Adrenal gland (tissue), 12 donors: ENCODE measurements around the gene PEX10. TPM values are rescaled to one million over a fixed set of nuclear protein-coding genes. Genes with fewer than 3 reads are reported as not detected.

Experiments used
- DNase-seq, 7 donors: peaks; one replicate each; pipeline ENCODE4 v3.0.0-alpha.2; 2019 to 2020
- H3K27ac ChIP-seq, 5 donors: fragments of 200-600 bp; sonication (generic) in 4 of 5; 1 replicate in 3 of 5; 2 replicates in 2 of 5; pipeline versions ENCODE4 v1.5.1 to v1.8.0; 2016 to 2020; ENCODE audit warnings: mild to moderate bottlenecking in 1 of 5
- H3K27me3 ChIP-seq: fragments of 200-600 bp; 2 replicates; pipeline ENCODE4 v1.8.0; 2021
- H3K36me3 ChIP-seq, 2 donors: fragments of 200-600 bp; replicated peaks in 1 of 2; 1 replicate in 1 of 2; 2 replicates in 1 of 2; pipeline versions ENCODE4 v1.5.1 to v1.8.0; 2018 to 2022
- H3K4me1 ChIP-seq, 2 donors: fragments of 200-600 bp; replicated peaks in 1 of 2; 1 replicate in 1 of 2; 2 replicates in 1 of 2; pipeline versions ENCODE4 v1.5.1 to v1.8.0; 2018 to 2021
- H3K4me3 ChIP-seq, 4 donors: fragments of 200-600 bp; sonication (generic) in 3 of 4; one replicate each; pipeline ENCODE4 v1.5.1; 2016 to 2018
- H3K9me3 ChIP-seq, 3 donors: fragments of 200-600 bp; sonication (generic) in 1 of 3; replicated peaks in 1 of 3; 1 replicate in 2 of 3; 2 replicates in 1 of 3; pipeline versions ENCODE4 v1.5.1 to v1.8.0; 2016 to 2021
- POLR2A ChIP-seq, 2 donors: fragments of 450-650 bp; IDR thresholded peaks; one replicate each; pipeline ENCODE4 v1.6.1; 2017; ENCODE audit warnings: antibody characterized with exemption in 2 of 2, mild to moderate bottlenecking in 2 of 2, moderate library complexity in 1 of 2
- WGBS, 4 donors: extraction: QIAGEN DNeasy Blood & Tissue Kit in 2 of 4; methylation state at CpG; one replicate each; pipeline versions ENCODE4 v1.1.5 to v1.1.7; 2013 to 2017; 5-methylcytosine and 5-hydroxymethylcytosine counted together
- intact Hi-C, 2 donors: fragments of 100-400 bp; cut with DNase I; formaldehyde crosslinking; loops; one replicate each; pipeline versions ENCODE4 v1.14.1 to v1.15.0; 2022 to 2023
- polyA plus RNA-seq, 3 donors: library from polyadenylated mRNA; stranded (reverse); fragments of 200-250 nt in 2 of 3; fragments of 350-450 nt in 1 of 3; fragmentation: Illumina TruSeq in 1 of 3; extraction: RNeasy Lipid Tissue Mini Kit (QIAGEN cat#74804) in 1 of 3; gene quantifications; one replicate each; pipeline ENCODE4 v1.2.3, GENCODE V29; 2013 to 2014
- total RNA-seq, 9 donors: library from RNA; depleted of rRNA in 4 of 9; stranded (reverse); fragments of >200 nt in 4 of 9; fragments of 120-200 nt in 1 of 9; fragmentation: NEBNext Ultra II Directional in 1 of 9; extraction: Animal tissue kit (Norgen Biotek cat#: 25700) in 1 of 9; gene quantifications; one replicate each; pipeline versions ENCODE4 v1.1.0 to v1.2.4, GENCODE V29; 2013 to 2023
- TF ChIP-seq, protein P1 (sequence below), 6 experiments: fragments of 450-650 bp in 4 of 6; fragments of 200-600 bp in 2 of 6; sonication (generic) in 1 of 6; IDR thresholded peaks; 1 replicate in 5 of 6; 2 replicates in 1 of 6; pipeline versions ENCODE4 v1.5.1 to v1.8.0; 2016 to 2021; ENCODE audit warnings: antibody characterized with exemption in 6 of 6, mild to moderate bottlenecking in 2 of 6, moderate library complexity in 1 of 6
- donor health status: healthy with polysubstance abuse.
- donor health status: Bipolar disorder and iron deficiency.
- donor health status: DM: yes; HTN: yes; CAD: no.
- donor health status: DM: no; HTN: no; CAD: no.
- donor health status: DM: no; HTN: no; CAD: no.
- donor health status: DM: yes; HTN: yes; CAD: no.

PEX10 gene
- total and polyA plus RNA-seq, 12 donors, result 25.3 to 81.5 (median 44.7) TPM

DNA sequence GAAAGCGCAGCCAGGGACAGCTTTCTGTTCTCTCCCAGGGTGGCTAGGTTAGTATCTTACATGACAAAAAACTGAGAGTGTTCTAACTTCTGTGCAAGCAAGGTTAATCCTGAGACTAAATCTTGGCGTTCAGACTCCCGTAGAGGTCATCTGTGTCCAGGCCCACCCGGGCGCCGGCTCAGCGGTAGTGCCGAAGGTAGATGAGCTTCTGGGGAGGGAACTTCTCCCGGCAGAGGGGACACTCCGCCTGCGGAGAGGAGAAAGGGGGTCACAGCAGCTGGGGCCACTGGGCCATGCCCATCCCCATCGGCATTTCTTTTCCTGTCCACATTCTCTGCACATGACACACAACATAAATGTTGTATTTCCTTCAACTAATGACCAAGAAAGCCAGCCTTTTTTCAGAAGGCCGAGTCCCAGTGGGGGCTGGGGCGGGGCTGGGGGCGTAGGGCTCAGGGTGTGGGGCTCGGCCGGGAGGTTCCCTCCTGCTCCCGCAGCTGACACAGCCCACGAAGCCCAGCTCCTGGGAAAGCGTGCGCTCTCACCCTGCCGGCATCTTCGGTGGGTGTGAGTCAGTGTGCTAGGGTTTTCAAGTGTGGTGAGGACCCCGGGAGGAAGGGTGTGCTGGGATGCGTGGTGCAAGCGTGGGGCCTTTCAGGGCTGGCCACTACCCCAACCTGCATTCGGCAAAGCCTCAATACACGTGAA, 6.6 kb downstream of the PEX10 start:
- intact Hi-C loops, result no loop called here
- peak overlapping the region; percentile 45 to 94 (median 80) for H3K27ac ChIP-seq
- 61 to 65% (median 62%) methylated on average over 12 to 28 of the region's 28 CpGs for WGBS, 4 donors
- no peaks in the 10 kb centered on the region for H3K9me3 ChIP-seq
- TF ChIP-seq POLR2A (IDR thresholded peaks at IDR 0.05), result no peak
- TF ChIP-seq, protein P1, sequence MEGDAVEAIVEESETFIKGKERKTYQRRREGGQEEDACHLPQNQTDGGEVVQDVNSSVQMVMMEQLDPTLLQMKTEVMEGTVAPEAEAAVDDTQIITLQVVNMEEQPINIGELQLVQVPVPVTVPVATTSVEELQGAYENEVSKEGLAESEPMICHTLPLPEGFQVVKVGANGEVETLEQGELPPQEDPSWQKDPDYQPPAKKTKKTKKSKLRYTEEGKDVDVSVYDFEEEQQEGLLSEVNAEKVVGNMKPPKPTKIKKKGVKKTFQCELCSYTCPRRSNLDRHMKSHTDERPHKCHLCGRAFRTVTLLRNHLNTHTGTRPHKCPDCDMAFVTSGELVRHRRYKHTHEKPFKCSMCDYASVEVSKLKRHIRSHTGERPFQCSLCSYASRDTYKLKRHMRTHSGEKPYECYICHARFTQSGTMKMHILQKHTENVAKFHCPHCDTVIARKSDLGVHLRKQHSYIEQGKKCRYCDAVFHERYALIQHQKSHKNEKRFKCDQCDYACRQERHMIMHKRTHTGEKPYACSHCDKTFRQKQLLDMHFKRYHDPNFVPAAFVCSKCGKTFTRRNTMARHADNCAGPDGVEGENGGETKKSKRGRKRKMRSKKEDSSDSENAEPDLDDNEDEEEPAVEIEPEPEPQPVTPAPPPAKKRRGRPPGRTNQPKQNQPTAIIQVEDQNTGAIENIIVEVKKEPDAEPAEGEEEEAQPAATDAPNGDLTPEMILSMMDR (IDR thresholded peaks at IDR 0.05), result no peak
- DNase-seq, result peak in 1 of 7 donors; percentile 54
- no peak overlapping the region for H3K4me3 ChIP-seq
- peaks cover 26 to 50% of the 10 kb centered on the region in 2 donors for H3K4me1 ChIP-seq
- H3K36me3 ChIP-seq, result peaks cover 0 to 67% of the 10 kb centered on the region in 2 donors
- no peaks in the 10 kb centered on the region for H3K27me3 ChIP-seq

DNA sequence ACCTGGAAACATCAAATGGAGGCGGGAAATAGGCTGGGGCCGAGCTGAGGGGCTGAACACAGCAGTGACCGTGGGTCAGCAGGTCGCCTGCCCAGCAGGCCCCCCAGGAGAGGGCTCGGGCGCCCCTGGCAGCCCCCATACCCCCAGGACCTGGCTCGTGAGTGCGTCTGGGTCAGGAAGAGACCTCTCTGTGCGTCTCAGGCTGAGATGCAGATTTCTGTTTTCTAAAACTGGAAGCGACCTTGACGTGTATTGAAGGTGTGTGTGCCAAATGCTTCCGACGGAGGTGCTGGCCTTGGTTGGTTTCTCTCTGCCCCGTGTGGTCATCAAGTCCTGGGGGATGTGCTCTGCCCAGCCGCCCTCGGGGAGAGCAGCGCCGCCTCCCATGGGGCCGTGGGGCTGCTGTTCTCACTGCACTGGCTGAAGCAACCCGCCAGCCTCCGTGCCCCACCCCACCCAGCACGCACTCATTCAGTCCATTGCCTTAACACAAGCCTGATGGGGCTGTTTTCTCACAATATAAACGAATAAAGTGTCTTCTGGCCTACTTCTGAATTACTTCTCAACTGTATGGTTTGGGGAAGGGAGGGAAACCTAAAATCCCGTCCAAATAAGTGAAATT, 7.4 kb downstream of the PEX10 start:
- 38 to 61% (median 41%) methylated on average over 16 to 24 of the region's 24 CpGs for WGBS, 4 donors
- intact Hi-C loops, result no loop called here
- Histone ChIP-seq H3K27me3 (no peaks in the 10 kb centered on the region), H3K36me3 (peaks cover 0 to 74% of the 10 kb centered on the region in 2 donors), H3K27ac (peak overlapping the region; percentile 45 to 94 (median 80)), H3K4me3 (no peak overlapping the region), H3K9me3 (no peaks in the 10 kb centered on the region), H3K4me1 (peaks cover 26 to 50% of the 10 kb centered on the region in 2 donors)
- peak in 1 of 2 donors; percentile 39 for TF ChIP-seq POLR2A (IDR thresholded peaks at IDR 0.05)
- TF ChIP-seq, protein P1 (IDR thresholded peaks at IDR 0.05), result no peak
- DNase-seq, result peak; percentile 72 to 91 (median 89)

DNA sequence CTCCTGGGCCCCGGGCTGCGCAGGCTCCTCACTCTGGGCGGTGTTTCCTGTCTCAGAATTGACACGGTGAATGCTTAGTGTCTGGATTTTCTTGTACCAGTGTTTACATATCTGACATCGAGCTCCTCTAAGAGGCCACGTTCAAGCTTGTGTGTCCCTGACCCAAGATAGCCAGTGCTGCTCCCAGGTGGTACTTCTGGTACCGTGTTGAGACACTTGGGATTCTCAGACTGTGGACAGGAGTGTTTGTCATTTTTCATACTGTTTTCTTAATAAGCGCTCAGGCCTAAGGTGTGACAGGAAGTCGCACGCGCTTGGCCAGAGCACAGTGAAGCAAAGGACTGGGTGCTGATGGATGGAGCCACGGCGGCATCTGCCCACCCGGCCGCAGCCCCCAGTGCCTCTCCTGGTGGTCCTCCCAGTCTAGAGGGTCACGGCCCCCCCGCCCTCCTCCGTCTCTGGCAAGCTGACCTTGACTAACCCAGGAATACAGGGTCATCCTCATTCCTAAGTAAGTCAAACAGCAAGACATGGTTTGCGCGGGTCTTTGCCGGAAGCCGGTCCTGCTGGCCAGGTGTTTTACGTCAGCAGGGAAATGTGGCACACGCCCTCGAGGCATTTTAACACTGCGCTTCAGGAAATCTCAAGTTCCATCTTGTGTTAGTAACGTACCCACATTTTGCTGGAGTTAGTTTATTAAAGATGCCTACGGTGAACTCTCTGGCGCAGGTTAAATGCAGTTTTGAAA, 8.0 kb downstream of the PEX10 start:
- Histone ChIP-seq H3K36me3 (peaks cover 0 to 81% of the 10 kb centered on the region in 2 donors), H3K27ac (peak overlapping the region in 4 of 5 donors; percentile 55 to 94 (median 82))
- WGBS, 4 donors, result 49 to 70% (median 57%) methylated on average over 28 to 29 of the region's 29 CpGs

More for the DNA sequence above, 8.0 kb downstream of the PEX10 start:
- DNase-seq, result peak in 1 of 7 donors; percentile 65
- Histone ChIP-seq H3K4me1 (peaks cover 24 to 49% of the 10 kb centered on the region in 2 donors), H3K9me3 (no peaks in the 10 kb centered on the region), H3K4me3 (no peak overlapping the region), H3K27me3 (no peaks in the 10 kb centered on the region)
- intact Hi-C loops, result no loop called here
- no peak for TF ChIP-seq POLR2A (IDR thresholded peaks at IDR 0.05)
- TF ChIP-seq, protein P1 (IDR thresholded peaks at IDR 0.05), result no peak
